ENCODE results near the gene ATF5. TPM values are rescaled to one million over a fixed set of nuclear protein-coding genes. Genes with fewer than 3 reads are reported as not detected.

The ATF5 gene
- total and polyA plus RNA-seq, 2 of the 8 experiments (the other 6 are each of a cell fraction or from before 2014, with no cell fraction given), result 6.2 to 13.1 TPM

DNA sequence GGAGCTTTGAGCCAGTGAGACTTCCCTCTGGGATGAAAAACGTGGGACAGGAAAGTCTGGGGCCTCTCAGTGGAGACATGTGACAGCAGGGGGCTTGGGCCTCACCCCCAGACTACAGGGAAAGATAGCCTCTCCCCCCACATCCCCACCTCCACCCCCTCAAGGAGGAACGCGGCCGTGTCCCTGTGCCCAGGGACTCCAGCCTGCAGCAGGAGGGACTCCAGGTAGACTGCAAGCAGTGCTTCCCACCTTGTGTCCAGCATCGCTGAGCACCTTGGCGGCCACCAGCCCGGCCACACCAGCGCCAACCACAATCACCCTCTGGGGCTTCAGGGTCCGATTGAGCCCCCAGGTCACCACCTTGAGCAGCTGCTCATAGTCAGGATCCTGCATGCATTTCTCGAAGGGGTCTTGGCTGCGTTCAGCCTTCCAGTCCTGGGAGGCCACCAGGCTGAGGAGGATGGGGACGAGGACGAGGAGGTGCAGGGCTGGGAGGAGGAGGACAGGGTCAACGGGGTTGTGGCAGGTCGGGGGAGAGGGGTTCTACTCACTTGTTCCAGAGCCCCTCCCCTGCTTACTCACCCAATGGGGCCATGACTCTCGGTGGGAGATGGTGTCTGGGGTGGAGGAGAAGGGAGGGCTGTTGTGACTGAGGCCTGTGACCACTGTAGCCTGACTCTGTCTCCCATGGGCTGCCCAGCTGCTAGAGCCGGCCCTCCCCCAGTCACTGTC, 33.3 kb upstream of the ATF5 start:
- Histone ChIP-seq H3K23me2 (ENCODE audit: low read depth, low read length) (no peaks in the 10 kb centered on the region; the same call in 1 of the 2 replicates), H3K14ac (ENCODE audit: insufficient read length) (no peak overlapping the region), H4K91ac (replicated peaks; ENCODE audit: insufficient read length, low read length) (no peak overlapping the region), H4K5ac (ENCODE audit: insufficient read length, low read depth, low read length) (no peak overlapping the region), H3K36me3 (ENCODE audit: control insufficient read depth in 2 of 4, insufficient read depth in 4 of 4, low read length in 3 of 4) (no peaks in the 10 kb centered on the region), H3K23ac (ENCODE audit: insufficient read length) (no peak overlapping the region), H3K4me2 (ENCODE audit: insufficient read depth in 1 of 2, low read depth in 2 of 2, low read length in 2 of 2) (no peak overlapping the region), H2BK20ac (ENCODE audit: low read length) (no peak overlapping the region), H3K9me3 (ENCODE audit: insufficient read depth in 2 of 2, low read depth in 1 of 2, low read length in 1 of 2) (no peaks in the 10 kb centered on the region), H2BK5ac (ENCODE audit: low read depth, low read length) (no peak overlapping the region), H3K9ac (replicated peaks in 1 of 4; ENCODE audit: extremely low read depth in 1 of 4, low read depth in 3 of 4, low read length in 3 of 4) (no peak overlapping the region), H3K27me3 (replicated peaks in 1 of 4; ENCODE audit: control insufficient read depth in 3 of 4, extremely low read depth in 1 of 4, insufficient read depth in 3 of 4, low read length in 3 of 4) (peaks cover 0 to 3% (median 0%) of the 10 kb centered on the region in 4 experiments; a peak in 1 of 7 replicates), H3K4me3 (ENCODE audit: extremely low read depth in 1 of 4, insufficient read depth in 2 of 4, low read depth in 3 of 4, low read length in 4 of 4) (no peak overlapping the region), H3K56ac (replicated peaks; ENCODE audit: insufficient read length, low read depth, low read length) (no peak overlapping the region), H3K4me1 (replicated peaks in 1 of 4; ENCODE audit: control insufficient read depth in 3 of 4, insufficient read depth in 4 of 4, low read length in 3 of 4) (peaks cover 0 to 12% (median 7%) of the 10 kb centered on the region in 4 experiments; a peak in 4 of 7 replicates), H3K4ac (replicated peaks; ENCODE audit: insufficient read length, low read depth, low read length) (no peak overlapping the region), H4K8ac (ENCODE audit: extremely low read depth, insufficient read depth, low read length) (no peak overlapping the region), H2BK12ac (ENCODE audit: low read depth, low read length) (no peak overlapping the region), H2AK5ac (ENCODE audit: low read depth, low read length) (no peak overlapping the region), H3K27ac (ENCODE audit: low read depth, low read length) (no peak overlapping the region), H2AFZ (ENCODE audit: low read length) (no peak overlapping the region), H2BK15ac (ENCODE audit: low read length) (0 out of 2 replicates have a peak overlapping the region, but pooled peaks have one; percentile 88), H3K79me2 (ENCODE audit: control insufficient read depth in 1 of 2, insufficient read depth in 2 of 2, low read length in 2 of 2) (no peaks in the 10 kb centered on the region), H2BK120ac (replicated peaks; ENCODE audit: low read depth, low read length) (no peak overlapping the region), H3K18ac (ENCODE audit: extremely low read depth, low read length) (no peak overlapping the region), H4K20me1 (replicated peaks in 1 of 2; ENCODE audit: control insufficient read depth in 1 of 2, insufficient read depth in 2 of 2, low read length in 2 of 2) (peaks cover 0 to 1% of the 10 kb centered on the region in 2 experiments), H3K79me1 (ENCODE audit: low read depth, low read length) (no peaks in the 10 kb centered on the region)
- ChIA-PET CTCF (ENCODE audit: partially characterized antibody) (interaction anchor here (0.9 to 2.7 kb wide), 5 partner anchors 16 to 42 kb away, joined by 3 to 15 read pairs (median 4); no protein-coding TSS in a partner anchor), POLR2A (ENCODE audit: partially characterized antibody) (interaction anchor here (0.9 to 9.5 kb wide), 10 partner anchors 9 to 33 kb away, joined by 3 to 82 read pairs (median 4); partner anchors contain the start of genes AKT1S1, ATF5, NUP62 and TBC1D17)
- 81% methylated on average over 16 of the region's 17 CpGs; no CpG with 5 or more reads in 1 of the 2 experiments for WGBS, 2 experiments (ENCODE audit: extremely low coverage in 1 of 2, insufficient coverage in 1 of 2, insufficient read length in 1 of 2, insufficient replicate concordance in 2 of 2, low coverage in 1 of 2, low lambda C conversion rate in 2 of 2, missing lambda C conversion rate in 1 of 2)
- DNase-seq (ENCODE audit: low read depth in 1 of 2, low spot score in 2 of 2), result no peak
- no peak for FAIRE-seq
- TF ChIP-seq PHF8 (conservative IDR thresholded peaks at IDR 0.05; ENCODE audit: low read depth, low read length), result no peak
- TF ChIP-seq EZH2 (IDR thresholded peaks at IDR 0.05; ENCODE audit: low read depth, low read length, severe bottlenecking), result no peak
- TF ChIP-seq CREB1 (IDR thresholded peaks at IDR 0.05), result no peak
- TF ChIP-seq SP1 (IDR thresholded peaks at IDR 0.05; ENCODE audit: low read depth, low read length), result no peak
- no peak for TF ChIP-seq RFX5 (IDR thresholded peaks at IDR 0.05; ENCODE audit: borderline replicate concordance, low read depth, low read length)
- no peak for TF ChIP-seq ASH2L (IDR thresholded peaks at IDR 0.05; ENCODE audit: low read length)
- TF ChIP-seq, protein P1, sequence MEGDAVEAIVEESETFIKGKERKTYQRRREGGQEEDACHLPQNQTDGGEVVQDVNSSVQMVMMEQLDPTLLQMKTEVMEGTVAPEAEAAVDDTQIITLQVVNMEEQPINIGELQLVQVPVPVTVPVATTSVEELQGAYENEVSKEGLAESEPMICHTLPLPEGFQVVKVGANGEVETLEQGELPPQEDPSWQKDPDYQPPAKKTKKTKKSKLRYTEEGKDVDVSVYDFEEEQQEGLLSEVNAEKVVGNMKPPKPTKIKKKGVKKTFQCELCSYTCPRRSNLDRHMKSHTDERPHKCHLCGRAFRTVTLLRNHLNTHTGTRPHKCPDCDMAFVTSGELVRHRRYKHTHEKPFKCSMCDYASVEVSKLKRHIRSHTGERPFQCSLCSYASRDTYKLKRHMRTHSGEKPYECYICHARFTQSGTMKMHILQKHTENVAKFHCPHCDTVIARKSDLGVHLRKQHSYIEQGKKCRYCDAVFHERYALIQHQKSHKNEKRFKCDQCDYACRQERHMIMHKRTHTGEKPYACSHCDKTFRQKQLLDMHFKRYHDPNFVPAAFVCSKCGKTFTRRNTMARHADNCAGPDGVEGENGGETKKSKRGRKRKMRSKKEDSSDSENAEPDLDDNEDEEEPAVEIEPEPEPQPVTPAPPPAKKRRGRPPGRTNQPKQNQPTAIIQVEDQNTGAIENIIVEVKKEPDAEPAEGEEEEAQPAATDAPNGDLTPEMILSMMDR (IDR thresholded peaks at IDR 0.05; ENCODE audit: control extremely low read depth in 1 of 3, insufficient read depth in 1 of 3, low read depth in 1 of 3, low read length in 3 of 3), result no peak
- no peak for TF ChIP-seq POLR2A (IDR thresholded peaks at IDR 0.05; ENCODE audit: control extremely low read depth in 1 of 2, low read depth in 2 of 2, low read length in 2 of 2)
- no peak for TF ChIP-seq SIRT6 (IDR thresholded peaks at IDR 0.05; ENCODE audit: low read length)

Measured in H1 (cell line).